GM23248 (cell line): ENCODE results near the gene LSP1. TPM values are rescaled to one million over a fixed set of nuclear protein-coding genes. Genes with fewer than 3 reads are reported as not detected.

Source experiments
- DNase-seq: peaks from one replicate; pipeline ENCODE4 v3.0.0-alpha.2; 2015
- H2AFZ ChIP-seq: fragments of 200-600 bp; sonication (generic); 2 replicates; pipeline ENCODE4 v1.6.1; 2016; ENCODE audit warnings: antibody characterized with exemption
- H3F3A ChIP-seq: fragments of 200-600 bp; sonication (generic); 2 replicates; pipeline ENCODE4 v1.6.1; 2016; ENCODE audit warnings: mild to moderate bottlenecking, antibody characterized with exemption, mixed run types; ENCODE audit not compliant: insufficient read depth
- H3K27ac ChIP-seq: fragments of 200-600 bp; sonication (generic); 2 replicates; pipeline ENCODE4 v1.5.1; 2016; ENCODE audit warnings: mild to moderate bottlenecking
- H3K27me3 ChIP-seq: fragments of 200-600 bp; sonication (generic); replicated peaks from 2 replicates; pipeline ENCODE4 v1.6.1; 2016; ENCODE audit warnings: mild to moderate bottlenecking; ENCODE audit not compliant: insufficient read depth
- H3K36me3 ChIP-seq: fragments of 200-600 bp; sonication (generic); 2 replicates; pipeline ENCODE4 v1.6.1; 2016; ENCODE audit warnings: low read depth, mild to moderate bottlenecking
- H3K4me1 ChIP-seq: fragments of 200-600 bp; sonication (generic); 2 replicates; pipeline ENCODE4 v1.6.1; 2016; ENCODE audit warnings: mild to moderate bottlenecking; ENCODE audit not compliant: insufficient read depth
- H3K4me2 ChIP-seq: fragments of 200-600 bp; sonication (generic); one replicate; pipeline ENCODE4 v1.6.1; 2016; ENCODE audit warnings: mild to moderate bottlenecking; ENCODE audit not compliant: unreplicated experiment
- H3K4me3 ChIP-seq: fragments of 200-600 bp; sonication (generic); 2 replicates; pipeline ENCODE4 v1.5.1; 2016; ENCODE audit warnings: mild to moderate bottlenecking
- H3K79me2 ChIP-seq: fragments of 200-600 bp; sonication (generic); 2 replicates; pipeline ENCODE4 v1.6.1; 2016; ENCODE audit warnings: mild to moderate bottlenecking; ENCODE audit not compliant: insufficient read depth
- H3K9ac ChIP-seq: fragments of 200-600 bp; sonication (generic); 2 replicates; pipeline ENCODE4 v1.6.1; 2016; ENCODE audit warnings: mild to moderate bottlenecking
- H3K9me2 ChIP-seq: fragments of 200-600 bp; sonication (generic); 2 replicates; pipeline ENCODE4 v1.6.1; 2016; ENCODE audit warnings: mixed run types, mild to moderate bottlenecking, moderate library complexity; ENCODE audit not compliant: insufficient read depth
- H3K9me3 ChIP-seq: fragments of 200-600 bp; sonication (generic); one replicate; pipeline ENCODE4 v1.6.1; 2017; ENCODE audit warnings: low read depth
- H4K20me1 ChIP-seq: fragments of 200-600 bp; sonication (generic); 2 replicates; pipeline ENCODE4 v1.6.0; 2016; ENCODE audit not compliant: insufficient read depth
- EZH2 ChIP-seq: fragments of 200-600 bp; sonication (generic); IDR thresholded peaks from 2 replicates; pipeline ENCODE4 v1.6.1; 2018; ENCODE audit warnings: antibody characterized with exemption, mild to moderate bottlenecking; ENCODE audit not compliant: insufficient read depth, poor library complexity, severe bottlenecking
- EZH2phosphoT487 ChIP-seq: fragments of 200-600 bp; sonication (generic); IDR thresholded peaks from 2 replicates; pipeline ENCODE4 v1.6.1; 2018; ENCODE audit warnings: antibody characterized with exemption, moderate library complexity, mild to moderate bottlenecking, low read depth; ENCODE audit not compliant: insufficient read depth
- WGBS, 2 experiments: methylation state at CpG; one replicate each; pipeline ENCODE4 v1.1.6; 2015 to 2017; ENCODE audit warnings: low lambda C conversion rate in 2 of 2, low coverage in 1 of 2; ENCODE audit errors: missing lambda C conversion rate in 2 of 2; 5-methylcytosine and 5-hydroxymethylcytosine counted together
- in situ Hi-C: fragments of 300-500 bp; cut with MboI; formaldehyde crosslinking; loops from 2 replicates; pipeline ENCODE4 v1.15.0; 2020
- polyA plus RNA-seq: library from polyadenylated mRNA; unstranded; fragments of >200 nt; fragmentation: Nextera tagmentation; extraction: Ambion mirVana; gene quantifications from 2 replicates; pipeline ENCODE4 v1.2.1, GENCODE V29; 2016
- total RNA-seq: library from RNA; depleted of rRNA; stranded (reverse); fragments of >200 nt; shearing (Covaris generic); gene quantifications from 2 replicates; pipeline ENCODE4 v1.2.3, GENCODE V29; 2014

The LSP1 gene
- total and polyA plus RNA-seq, 2 experiments from 2014 or later, result 0.36 TPM; not detected in 1

GRCh38 chr11:1896468-1896867, 43.6 kb downstream of the LSP1 start:
- H3K27ac ChIP-seq, result no peak overlapping the region
- no peaks in the 10 kb centered on the region for H4K20me1 ChIP-seq
- TF ChIP-seq EZH2, result no peak
- TF ChIP-seq EZH2phosphoT487, result no peak
- no peaks in the 10 kb centered on the region for H3K36me3 ChIP-seq
- in situ Hi-C loops, result no loop called here
- no peaks in the 10 kb centered on the region for H3K4me1 ChIP-seq
- H3K9me3 ChIP-seq, result no peaks in the 10 kb centered on the region
- H3K27me3 ChIP-seq, result peaks cover 51% of the 10 kb centered on the region
- H2AFZ ChIP-seq, result no peak overlapping the region
- no peak for DNase-seq
- 64 to 80% methylated on average over 10 of the region's 10 CpGs for WGBS, 2 experiments
- H3K4me3 ChIP-seq, result no peak overlapping the region
- no peaks in the 10 kb centered on the region for H3K9me2 ChIP-seq
- H3F3A ChIP-seq, result no peaks in the 10 kb centered on the region
- H3K79me2 ChIP-seq, result no peaks in the 10 kb centered on the region
- no peak overlapping the region for H3K9ac ChIP-seq
- H3K4me2 ChIP-seq, result no peak overlapping the region

- in situ Hi-C loops, result no loop called here
- Histone ChIP-seq H3K36me3 (no peaks in the 10 kb centered on the region), H3K4me1 (no peaks in the 10 kb centered on the region), H3K27me3 (peaks cover 51% of the 10 kb centered on the region), H3F3A (no peaks in the 10 kb centered on the region), H4K20me1 (no peaks in the 10 kb centered on the region), H3K4me3 (no peak overlapping the region), H3K9ac (no peak overlapping the region), H3K9me2 (no peaks in the 10 kb centered on the region), H3K79me2 (no peaks in the 10 kb centered on the region), H3K4me2 (no peak overlapping the region), H2AFZ (no peak overlapping the region), H3K9me3 (no peaks in the 10 kb centered on the region), H3K27ac (no peak overlapping the region)
- DNase-seq, result no peak
- TF ChIP-seq EZH2 (no peak), EZH2phosphoT487 (no peak)
- 73 to 75% methylated on average over 12 of the region's 12 CpGs for WGBS, 2 experiments
These were observed 44.0 kb downstream of the LSP1 start for GRCh38 chr11:1896923-1897322.

- no peak for TF ChIP-seq EZH2phosphoT487
- no peak for TF ChIP-seq EZH2
These were observed 46.2 kb downstream of the LSP1 start for GRCh38 chr11:1899090-1899489.

GRCh38 chr11:1899686-1900085, 46.8 kb downstream of the LSP1 start:
- WGBS, 2 experiments, result 40 to 41% methylated on average over 5 of the region's 5 CpGs
- Histone ChIP-seq H3K36me3 (no peaks in the 10 kb centered on the region), H2AFZ (no peak overlapping the region), H3K9me3 (no peaks in the 10 kb centered on the region), H3K9me2 (no peaks in the 10 kb centered on the region), H3K79me2 (no peaks in the 10 kb centered on the region), H3F3A (no peaks in the 10 kb centered on the region), H3K9ac (no peak overlapping the region), H3K27me3 (peaks cover 56% of the 10 kb centered on the region), H3K27ac (no peak overlapping the region), H3K4me3 (no peak overlapping the region), H3K4me1 (no peaks in the 10 kb centered on the region), H3K4me2 (no peak overlapping the region), H4K20me1 (no peaks in the 10 kb centered on the region)
- no peak for DNase-seq
- in situ Hi-C loops, result no loop called here
- TF ChIP-seq EZH2, result no peak
- TF ChIP-seq EZH2phosphoT487, result no peak

More at GRCh38 chr11:1899090-1899489, 46.2 kb downstream of the LSP1 start:
- WGBS, 2 experiments, result 51 to 59% methylated on average over 4 of the region's 4 CpGs
- Histone ChIP-seq H3K9me2 (no peaks in the 10 kb centered on the region), H3K4me3 (no peak overlapping the region), H3K4me1 (no peaks in the 10 kb centered on the region), H3K36me3 (no peaks in the 10 kb centered on the region), H3F3A (no peaks in the 10 kb centered on the region), H3K9me3 (no peaks in the 10 kb centered on the region), H2AFZ (no peak overlapping the region), H3K79me2 (no peaks in the 10 kb centered on the region), H3K9ac (no peak overlapping the region), H3K4me2 (no peak overlapping the region), H4K20me1 (no peaks in the 10 kb centered on the region), H3K27ac (no peak overlapping the region), H3K27me3 (peaks cover 55% of the 10 kb centered on the region)
- no peak for DNase-seq
- in situ Hi-C loops, result no loop called here

- in situ Hi-C loops, result no loop called here
- H3K36me3 ChIP-seq, result no peaks in the 10 kb centered on the region
- H3K9me3 ChIP-seq, result no peaks in the 10 kb centered on the region
- H3K79me2 ChIP-seq, result no peaks in the 10 kb centered on the region
- no peak overlapping the region for H3K9ac ChIP-seq
- no peaks in the 10 kb centered on the region for H3F3A ChIP-seq
- no peaks in the 10 kb centered on the region for H3K9me2 ChIP-seq
- no peak for TF ChIP-seq EZH2phosphoT487
- TF ChIP-seq EZH2, result no peak
- H2AFZ ChIP-seq, result no peak overlapping the region
- no peak overlapping the region for H3K4me2 ChIP-seq
- H4K20me1 ChIP-seq, result no peaks in the 10 kb centered on the region
- DNase-seq, result no peak
- H3K4me1 ChIP-seq, result 0 out of 2 replicates have a peak, but pooled peaks cover 2% of the 10 kb centered on the region
- no peak overlapping the region for H3K27ac ChIP-seq
- peaks cover 25% of the 10 kb centered on the region for H3K27me3 ChIP-seq
- no peak overlapping the region for H3K4me3 ChIP-seq
- 41 to 48% methylated on average over 5 of the region's 5 CpGs for whole genome bisulfite sequencing, 2 experiments
These were observed 53.3 kb downstream of the LSP1 start for GRCh38 chr11:1906181-1906580.
